Glutamatergic neuron (in vitro differentiated cells): ENCODE measurements around the gene PTPRT. TPM values are rescaled to one million over a fixed set of nuclear protein-coding genes. Genes with fewer than 3 reads are reported as not detected.

ENCODE experiments used
- DNase-seq: peaks from one replicate; pipeline ENCODE4 v3.0.0; 2022
- H3K27ac Mint-ChIP-seq: one replicate; pipeline ENCODE4 v1.8.0; 2020; ENCODE audit warnings: mild to moderate bottlenecking, mixed read lengths, inconsistent platforms; ENCODE audit not compliant: unreplicated experiment
- H3K27me3 Mint-ChIP-seq: one replicate; pipeline ENCODE4 v1.8.0; 2020; ENCODE audit warnings: mild to moderate bottlenecking, moderate library complexity, mixed read lengths, inconsistent platforms; ENCODE audit not compliant: unreplicated experiment
- H3K36me3 Mint-ChIP-seq: one replicate; pipeline ENCODE4 v1.8.0; 2020; ENCODE audit warnings: mild to moderate bottlenecking, mixed read lengths, inconsistent platforms; ENCODE audit not compliant: unreplicated experiment
- H3K4me1 Mint-ChIP-seq: one replicate; pipeline ENCODE4 v1.8.0; 2020; ENCODE audit warnings: mild to moderate bottlenecking, low read depth, mixed read lengths, inconsistent platforms; ENCODE audit not compliant: unreplicated experiment
- H3K4me3 Mint-ChIP-seq: one replicate; pipeline ENCODE4 v1.8.0; 2020; ENCODE audit warnings: mild to moderate bottlenecking, mixed read lengths, inconsistent platforms; ENCODE audit not compliant: unreplicated experiment
- H3K9me3 Mint-ChIP-seq: one replicate; pipeline ENCODE4 v1.8.0; 2020; ENCODE audit warnings: mild to moderate bottlenecking, moderate library complexity, mixed read lengths, inconsistent platforms; ENCODE audit not compliant: unreplicated experiment
- CTCF ChIP-seq: fragments of 200-600 bp; sonication (generic); IDR thresholded peaks from one replicate; pipeline ENCODE4 v1.5.0; 2021; ENCODE audit not compliant: partially characterized antibody, unreplicated experiment
- total RNA-seq: library from RNA; stranded (reverse); fragmentation: NEBNext Ultra II Directional; extraction: Animal tissue kit (Norgen Biotek cat#: 25700); gene quantifications from one replicate; pipeline ENCODE4 v1.2.1, GENCODE V29; 2021; ENCODE audit not compliant: unreplicated experiment

The PTPRT gene
- total RNA-seq, 1 donor from 2014 or later: 1.9 TPM

GRCh38 chr20:42556575-42556974 lies 633.1 kb downstream of the PTPRT start:
- no peak for DNase-seq
- H3K4me3 Mint-ChIP-seq: no peak overlapping the region
- TF ChIP-seq CTCF: no peak
- no peak overlapping the region for H3K27ac Mint-ChIP-seq
- H3K27me3 Mint-ChIP-seq: no peaks in the 10 kb centered on the region
- no peaks in the 10 kb centered on the region for H3K9me3 Mint-ChIP-seq
- H3K4me1 Mint-ChIP-seq: no peaks in the 10 kb centered on the region
- H3K36me3 Mint-ChIP-seq: no peaks in the 10 kb centered on the region

- no peaks in the 10 kb centered on the region for H3K9me3 Mint-ChIP-seq
- H3K4me1 Mint-ChIP-seq: no peaks in the 10 kb centered on the region
- no peaks in the 10 kb centered on the region for H3K36me3 Mint-ChIP-seq
- H3K27ac Mint-ChIP-seq: no peak overlapping the region
- no peak overlapping the region for H3K4me3 Mint-ChIP-seq
- no peak for TF ChIP-seq CTCF
- no peak for DNase-seq
- no peaks in the 10 kb centered on the region for H3K27me3 Mint-ChIP-seq
Measured at GRCh38 chr20:42553374-42553773, 636.3 kb downstream of the PTPRT start.

- Mint-ChIP-seq H3K4me1 (no peaks in the 10 kb centered on the region), H3K4me3 (no peak overlapping the region), H3K36me3 (no peaks in the 10 kb centered on the region), H3K27ac (no peak overlapping the region), H3K27me3 (no peaks in the 10 kb centered on the region), H3K9me3 (no peaks in the 10 kb centered on the region)
- TF ChIP-seq CTCF: no peak
- no peak for DNase-seq
Measured at GRCh38 chr20:42549496-42549895, 640.2 kb downstream of the PTPRT start.

GRCh38 chr20:42544926-42545325 lies 644.8 kb downstream of the PTPRT start:
- no peaks in the 10 kb centered on the region for H3K9me3 Mint-ChIP-seq
- H3K27ac Mint-ChIP-seq: no peak overlapping the region
- no peaks in the 10 kb centered on the region for H3K27me3 Mint-ChIP-seq
- TF ChIP-seq CTCF: no peak
- H3K4me3 Mint-ChIP-seq: no peak overlapping the region
- no peaks in the 10 kb centered on the region for H3K36me3 Mint-ChIP-seq
- no peaks in the 10 kb centered on the region for H3K4me1 Mint-ChIP-seq
- DNase-seq: no peak

- Mint-ChIP-seq H3K36me3 (no peaks in the 10 kb centered on the region), H3K27me3 (no peaks in the 10 kb centered on the region), H3K27ac (no peak overlapping the region), H3K9me3 (no peaks in the 10 kb centered on the region), H3K4me3 (no peak overlapping the region), H3K4me1 (peaks cover 6% of the 10 kb centered on the region)
- DNase-seq: no peak
- TF ChIP-seq CTCF: no peak
Measured at GRCh38 chr20:42532831-42533230, 656.9 kb downstream of the PTPRT start.
